ENCODE data around the gene DENND4A.

DNA sequence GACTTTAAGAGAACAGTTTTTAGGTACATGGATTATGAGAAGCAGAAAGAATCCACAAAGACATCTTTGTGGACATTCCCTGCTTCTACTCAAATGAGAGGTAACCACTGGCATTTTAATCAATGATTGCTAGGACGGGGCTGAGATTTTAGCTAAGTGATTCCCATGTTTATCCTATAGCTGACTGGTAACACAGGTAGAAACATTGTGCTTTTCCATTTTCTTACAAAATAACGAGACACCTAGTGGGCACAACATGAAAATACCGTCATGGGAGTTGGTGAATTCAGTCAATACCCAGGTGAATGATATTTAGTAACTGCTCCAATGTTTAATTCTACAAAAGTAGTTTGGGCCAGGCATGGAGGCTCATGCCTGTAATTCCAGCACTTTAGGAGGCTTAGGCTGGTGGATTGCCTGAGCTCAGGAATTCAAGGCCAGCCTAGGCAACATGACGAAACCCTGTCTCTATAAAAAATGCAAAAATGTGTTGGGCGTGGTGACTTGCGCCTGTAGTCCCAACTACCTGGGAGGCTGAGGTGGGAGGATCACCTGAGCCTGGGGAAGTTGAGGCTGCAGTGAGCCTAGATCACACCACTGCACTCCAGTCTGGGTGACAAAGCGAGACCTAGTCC, 37.2 kb upstream of the DENND4A start:
- TF ChIP-seq, protein P1, sequence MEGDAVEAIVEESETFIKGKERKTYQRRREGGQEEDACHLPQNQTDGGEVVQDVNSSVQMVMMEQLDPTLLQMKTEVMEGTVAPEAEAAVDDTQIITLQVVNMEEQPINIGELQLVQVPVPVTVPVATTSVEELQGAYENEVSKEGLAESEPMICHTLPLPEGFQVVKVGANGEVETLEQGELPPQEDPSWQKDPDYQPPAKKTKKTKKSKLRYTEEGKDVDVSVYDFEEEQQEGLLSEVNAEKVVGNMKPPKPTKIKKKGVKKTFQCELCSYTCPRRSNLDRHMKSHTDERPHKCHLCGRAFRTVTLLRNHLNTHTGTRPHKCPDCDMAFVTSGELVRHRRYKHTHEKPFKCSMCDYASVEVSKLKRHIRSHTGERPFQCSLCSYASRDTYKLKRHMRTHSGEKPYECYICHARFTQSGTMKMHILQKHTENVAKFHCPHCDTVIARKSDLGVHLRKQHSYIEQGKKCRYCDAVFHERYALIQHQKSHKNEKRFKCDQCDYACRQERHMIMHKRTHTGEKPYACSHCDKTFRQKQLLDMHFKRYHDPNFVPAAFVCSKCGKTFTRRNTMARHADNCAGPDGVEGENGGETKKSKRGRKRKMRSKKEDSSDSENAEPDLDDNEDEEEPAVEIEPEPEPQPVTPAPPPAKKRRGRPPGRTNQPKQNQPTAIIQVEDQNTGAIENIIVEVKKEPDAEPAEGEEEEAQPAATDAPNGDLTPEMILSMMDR (IDR thresholded peaks at IDR 0.05): peak; percentile 37 to 78 (median 53)
- TF ChIP-seq POLR2A (IDR thresholded peaks at IDR 0.05): no peak
